K562 (cell line): Measurements from ENCODE around the gene LRRC8E. TPM values are rescaled to one million over a fixed set of nuclear protein-coding genes. Genes with fewer than 3 reads are reported as not detected.

Experiments used
- BMI1 ChIP-seq: fragments of 150-350 bp; IDR thresholded peaks from 2 replicates; pipeline ENCODE4 v1.6.1; 2014; ENCODE audit warnings: low read length
- CBX8 ChIP-seq: fragments of 200-600 bp; sonication (generic); IDR thresholded peaks from 2 replicates; pipeline ENCODE4 v1.6.1; 2012; ENCODE audit warnings: borderline replicate concordance, mixed run types, low read depth, mild to moderate bottlenecking, moderate library complexity, mixed read lengths, low read length, control low read depth, inconsistent platforms; ENCODE audit not compliant: poor library complexity, severe bottlenecking; ENCODE audit errors: extremely low read depth
- CC2D1A ChIP-seq: fragments of 450-650 bp; IDR thresholded peaks from 2 replicates; pipeline ENCODE4 v1.6.1; 2017; ENCODE audit warnings: mild to moderate bottlenecking
- CCAR2 ChIP-seq: fragments of 200-400 bp; formaldehyde crosslinking; IDR thresholded peaks from 2 replicates; pipeline ENCODE4 v1.6.1; 2017; ENCODE audit warnings: mild to moderate bottlenecking, low read depth, low read length
- DMBX1 ChIP-seq: fragments of 250-450 bp; sonication (Bioruptor Pico); IDR thresholded peaks from 2 replicates; pipeline ENCODE4 v1.8.0; 2022; ENCODE audit warnings: inconsistent platforms, mild to moderate bottlenecking, moderate library complexity, borderline replicate concordance
- ELF2 ChIP-seq: fragments of 250-450 bp; sonication (Bioruptor Pico); IDR thresholded peaks from 2 replicates; pipeline ENCODE4 v1.5.0; 2021; ENCODE audit warnings: mild to moderate bottlenecking
- EP400 ChIP-seq: fragments of 450-650 bp; IDR thresholded peaks from 2 replicates; pipeline ENCODE4 v1.6.1; 2017; ENCODE audit warnings: antibody characterized with exemption, mild to moderate bottlenecking, moderate library complexity
- HMG20A ChIP-seq: fragments of 450-650 bp; formaldehyde crosslinking; conservative IDR thresholded peaks from 2 replicates; pipeline ENCODE4 v1.4.0; 2020; ENCODE audit warnings: mild to moderate bottlenecking, mixed read lengths
- JUND ChIP-seq, 2 experiments: IDR thresholded peaks; 2 replicates in 1 of 2; 3 replicates in 1 of 2; pipeline ENCODE4 v1.6.1; 2011; ENCODE audit warnings: borderline replicate concordance in 2 of 2, low read depth in 2 of 2, low read length in 2 of 2, improper control_type of control experiment in 1 of 2, missing biosample characterization in 1 of 2, missing genetic modification characterization in 1 of 2, missing genetic modification reagents in 1 of 2
- MXI1 ChIP-seq: IDR thresholded peaks from 2 replicates; pipeline ENCODE4 v1.6.1; 2011; ENCODE audit warnings: low read depth, mild to moderate bottlenecking, improper control_type of control experiment, low read length
- NR4A1 ChIP-seq, 2 experiments: fragments of 250-450 bp in 1 of 2; fragments of 450-650 bp in 1 of 2; sonication (Bioruptor Pico) in 1 of 2; IDR thresholded peaks; 2 replicates each; pipeline versions ENCODE4 v1.4.0 to v1.6.1; 2016 to 2020; ENCODE audit warnings: mild to moderate bottlenecking in 2 of 2, missing compliant biosample characterization in 1 of 2, missing genetic modification characterization in 1 of 2, moderate library complexity in 1 of 2
- ZNF253 ChIP-seq: fragments of 250-450 bp; sonication (Bioruptor Pico); conservative IDR thresholded peaks from 2 replicates; pipeline ENCODE4 v1.6.1; 2021; ENCODE audit warnings: mild to moderate bottlenecking
- ZNF445 ChIP-seq: fragments of 250-450 bp; sonication (Bioruptor Pico); IDR thresholded peaks from 2 replicates; pipeline ENCODE4 v1.4.0; 2020; ENCODE audit warnings: low read depth, mild to moderate bottlenecking, moderate library complexity
- polyA plus RNA-seq, 8 experiments: library from polyadenylated mRNA; depleted of rRNA in 4 of 8; stranded (reverse) in 5 of 8; unstranded in 3 of 8; fragments of >200 nt; fragmentation: Nextera tagmentation in 2 of 8; fragmentation: Illumina TruSeq in 1 of 8; extraction: Ambion mirVana in 2 of 8; extraction: Trizol in 1 of 8; gene quantifications; 2 replicates each; pipeline versions ENCODE4 v1.2.1 to v1.2.3, GENCODE V29; 2011 to 2014; ENCODE audit warnings: inconsistent platforms in 1 of 8, missing spikeins in 1 of 8
- total RNA-seq, 7 experiments: library from RNA; depleted of rRNA in 6 of 7; stranded (reverse); fragments of >200 nt in 6 of 7; fragmentation: Illumina TruSeq in 2 of 7; extraction: Trizol in 2 of 7; gene quantifications; 2 replicates each; pipeline versions ENCODE4 v1.2.1 to v1.2.3, GENCODE V29; 2011 to 2021; ENCODE audit warnings: low replicate concordance in 1 of 7
- TF ChIP-seq, protein P1 (sequence below): fragments of 250-450 bp; sonication (Bioruptor Pico); IDR thresholded peaks from 2 replicates; pipeline ENCODE4 v1.4.0; 2020; ENCODE audit warnings: borderline replicate concordance
- TF ChIP-seq, protein P2 (sequence below), 2 experiments: IDR thresholded peaks in 1 of 2; conservative IDR thresholded peaks in 1 of 2; 2 replicates each; pipeline ENCODE4 v1.6.1; 2016; ENCODE audit warnings: low read depth in 2 of 2, mild to moderate bottlenecking in 1 of 2, missing compliant biosample characterization in 1 of 2, missing genetic modification characterization in 1 of 2, moderate library complexity in 1 of 2
- TF ChIP-seq, protein P3 (sequence below): fragments of 450-650 bp; IDR thresholded peaks from 2 replicates; pipeline ENCODE4 v1.6.1; 2016; ENCODE audit warnings: missing biosample characterization, missing genetic modification characterization
- TF ChIP-seq, protein P4 (sequence below): sonication (generic); formaldehyde crosslinking; IDR thresholded peaks from 2 replicates; pipeline ENCODE4 v1.8.0; 2022; ENCODE audit warnings: missing genetic modification reagents, mild to moderate bottlenecking, borderline replicate concordance

Gene LRRC8E
- total and polyA plus RNA-seq, 9 of the 15 experiments (the other 6 are each of a cell fraction or from before 2014, with no cell fraction given): 0.08 to 5.7 (median 3.5) TPM; not detected in 1

DNA sequence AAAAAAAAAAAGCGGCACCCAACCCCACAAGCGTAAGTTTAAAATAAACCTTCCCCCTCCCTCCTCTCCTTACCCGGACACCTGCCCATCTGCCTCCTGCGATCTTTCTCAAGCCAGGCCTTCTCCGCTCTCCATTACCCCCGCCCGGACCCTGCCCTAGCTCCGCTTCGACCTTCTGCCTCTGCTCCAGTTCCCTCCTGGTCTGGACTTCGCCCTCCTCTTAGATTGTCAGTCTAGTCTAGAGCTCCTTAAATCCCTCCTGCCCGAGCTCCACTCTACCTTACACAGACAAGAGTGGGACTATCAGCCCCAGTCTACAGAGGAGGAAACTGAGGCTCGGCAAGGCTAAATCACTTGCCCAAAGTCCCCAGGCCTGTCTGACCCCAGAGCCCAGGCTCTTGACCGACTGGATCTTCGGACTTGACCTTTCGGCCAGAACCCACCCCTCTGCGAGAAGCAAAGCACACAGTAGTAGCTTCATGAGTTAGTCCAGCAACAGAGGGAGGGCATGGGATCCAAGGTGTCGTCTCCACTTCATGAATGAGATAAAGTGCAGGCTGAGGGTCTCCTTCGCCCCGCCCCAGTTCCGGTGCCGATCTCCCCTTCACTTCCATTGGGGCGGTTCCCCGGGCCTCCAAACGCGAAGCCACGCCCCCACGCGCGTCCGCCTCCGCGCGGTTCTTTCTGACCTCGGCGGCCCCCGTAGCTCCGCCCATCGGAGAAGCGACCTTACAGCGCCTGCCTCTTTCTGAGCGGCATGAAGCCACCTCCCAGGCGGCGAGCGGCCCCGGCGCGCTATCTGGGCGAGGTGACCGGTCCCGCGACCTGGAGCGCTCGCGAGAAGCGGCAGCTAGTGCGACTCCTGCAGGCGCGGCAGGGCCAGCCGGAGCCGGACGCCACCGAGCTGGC lies 31.6 kb downstream of the LRRC8E start, which contains the start of gene SNAPC2 (continued):
- TF ChIP-seq CCAR2 (no peak), DMBX1 (no peak), ZNF445 (CRISPR knock-in tag) (no peak), CC2D1A (no peak), ZNF253 (CRISPR knock-in tag) (no peak), CBX8 (no peak), BMI1 (no peak), HMG20A (CRISPR knock-in tag) (no peak), MXI1 (no peak), EP400 (no peak; the same call in 1 of the 2 replicates), JUND (IDR thresholded peaks at IDR 0.05; ENCODE audit: borderline replicate concordance, low read depth, low read length) (0 out of 2 replicates have a peak, but pooled peaks have one; percentile 19), JUND (tag; IDR thresholded peaks at IDR 0.05; ENCODE audit: borderline replicate concordance, low read depth, low read length) (peak; percentile 25; the same call in 1 of the 3 replicates), NR4A1 (CRISPR knock-in tag; IDR thresholded peaks at IDR 0.05) (no peak), NR4A1 (tag; IDR thresholded peaks at IDR 0.05) (no peak), ELF2 (CRISPR knock-in tag) (no peak)
- TF ChIP-seq, protein P1, sequence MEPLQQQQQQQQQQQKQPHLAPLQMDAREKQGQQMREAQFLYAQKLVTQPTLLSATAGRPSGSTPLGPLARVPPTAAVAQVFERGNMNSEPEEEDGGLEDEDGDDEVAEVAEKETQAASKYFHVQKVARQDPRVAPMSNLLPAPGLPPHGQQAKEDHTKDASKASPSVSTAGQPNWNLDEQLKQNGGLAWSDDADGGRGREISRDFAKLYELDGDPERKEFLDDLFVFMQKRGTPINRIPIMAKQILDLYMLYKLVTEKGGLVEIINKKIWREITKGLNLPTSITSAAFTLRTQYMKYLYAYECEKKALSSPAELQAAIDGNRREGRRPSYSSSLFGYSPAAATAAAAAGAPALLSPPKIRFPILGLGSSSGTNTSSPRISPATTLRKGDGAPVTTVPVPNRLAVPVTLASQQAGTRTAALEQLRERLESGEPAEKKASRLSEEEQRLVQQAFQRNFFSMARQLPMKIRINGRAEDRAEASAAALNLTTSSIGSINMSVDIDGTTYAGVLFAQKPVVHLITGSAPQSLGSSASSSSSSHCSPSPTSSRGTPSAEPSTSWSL (CRISPR knock-in tag): no peak
- TF ChIP-seq, protein P2, sequence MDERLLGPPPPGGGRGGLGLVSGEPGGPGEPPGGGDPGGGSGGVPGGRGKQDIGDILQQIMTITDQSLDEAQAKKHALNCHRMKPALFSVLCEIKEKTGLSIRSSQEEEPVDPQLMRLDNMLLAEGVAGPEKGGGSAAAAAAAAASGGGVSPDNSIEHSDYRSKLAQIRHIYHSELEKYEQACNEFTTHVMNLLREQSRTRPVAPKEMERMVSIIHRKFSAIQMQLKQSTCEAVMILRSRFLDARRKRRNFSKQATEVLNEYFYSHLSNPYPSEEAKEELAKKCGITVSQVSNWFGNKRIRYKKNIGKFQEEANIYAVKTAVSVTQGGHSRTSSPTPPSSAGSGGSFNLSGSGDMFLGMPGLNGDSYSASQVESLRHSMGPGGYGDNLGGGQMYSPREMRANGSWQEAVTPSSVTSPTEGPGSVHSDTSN (CRISPR knock-in tag; IDR thresholded peaks at IDR 0.05; ENCODE audit: low read depth): no peak
- TF ChIP-seq, protein P2 (tag; conservative IDR thresholded peaks at IDR 0.05; ENCODE audit: low read depth): no peak
- TF ChIP-seq, protein P3, sequence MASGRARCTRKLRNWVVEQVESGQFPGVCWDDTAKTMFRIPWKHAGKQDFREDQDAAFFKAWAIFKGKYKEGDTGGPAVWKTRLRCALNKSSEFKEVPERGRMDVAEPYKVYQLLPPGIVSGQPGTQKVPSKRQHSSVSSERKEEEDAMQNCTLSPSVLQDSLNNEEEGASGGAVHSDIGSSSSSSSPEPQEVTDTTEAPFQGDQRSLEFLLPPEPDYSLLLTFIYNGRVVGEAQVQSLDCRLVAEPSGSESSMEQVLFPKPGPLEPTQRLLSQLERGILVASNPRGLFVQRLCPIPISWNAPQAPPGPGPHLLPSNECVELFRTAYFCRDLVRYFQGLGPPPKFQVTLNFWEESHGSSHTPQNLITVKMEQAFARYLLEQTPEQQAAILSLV (tag): no peak
- TF ChIP-seq, protein P4, sequence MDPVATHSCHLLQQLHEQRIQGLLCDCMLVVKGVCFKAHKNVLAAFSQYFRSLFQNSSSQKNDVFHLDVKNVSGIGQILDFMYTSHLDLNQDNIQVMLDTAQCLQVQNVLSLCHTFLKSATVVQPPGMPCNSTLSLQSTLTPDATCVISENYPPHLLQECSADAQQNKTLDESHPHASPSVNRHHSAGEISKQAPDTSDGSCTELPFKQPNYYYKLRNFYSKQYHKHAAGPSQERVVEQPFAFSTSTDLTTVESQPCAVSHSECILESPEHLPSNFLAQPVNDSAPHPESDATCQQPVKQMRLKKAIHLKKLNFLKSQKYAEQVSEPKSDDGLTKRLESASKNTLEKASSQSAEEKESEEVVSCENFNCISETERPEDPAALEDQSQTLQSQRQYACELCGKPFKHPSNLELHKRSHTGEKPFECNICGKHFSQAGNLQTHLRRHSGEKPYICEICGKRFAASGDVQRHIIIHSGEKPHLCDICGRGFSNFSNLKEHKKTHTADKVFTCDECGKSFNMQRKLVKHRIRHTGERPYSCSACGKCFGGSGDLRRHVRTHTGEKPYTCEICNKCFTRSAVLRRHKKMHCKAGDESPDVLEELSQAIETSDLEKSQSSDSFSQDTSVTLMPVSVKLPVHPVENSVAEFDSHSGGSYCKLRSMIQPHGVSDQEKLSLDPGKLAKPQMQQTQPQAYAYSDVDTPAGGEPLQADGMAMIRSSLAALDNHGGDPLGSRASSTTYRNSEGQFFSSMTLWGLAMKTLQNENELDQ (CRISPR knock-in tag): no peak
